H9 (cell line): Measurements from ENCODE around the gene IFITM1. TPM values are rescaled to one million over a fixed set of nuclear protein-coding genes. Genes with fewer than 3 reads are reported as not detected.

ENCODE experiments used
- DNase-seq: peaks from one replicate; pipeline ENCODE4 v3.0.0-alpha.2; 2017
- H2AFZ ChIP-seq: one replicate; pipeline ENCODE4 v1.6.1; 2013; ENCODE audit warnings: mild to moderate bottlenecking, low read length, control low read depth, moderate library complexity
- H2AK5ac ChIP-seq: 2 replicates; pipeline ENCODE4 v1.6.1; 2013; ENCODE audit warnings: low read length, control low read depth, mixed read lengths; ENCODE audit not compliant: insufficient read length
- H2BK120ac ChIP-seq: one replicate; pipeline ENCODE4 v1.6.1; 2013; ENCODE audit warnings: low read depth, mild to moderate bottlenecking, low read length, control low read depth, inconsistent platforms; ENCODE audit not compliant: poor library complexity, severe bottlenecking
- H2BK12ac ChIP-seq: 2 replicates; pipeline ENCODE4 v1.6.1; 2013; ENCODE audit warnings: low read length, control low read depth, mixed read lengths, low read depth; ENCODE audit not compliant: insufficient read length
- H2BK15ac ChIP-seq: 2 replicates; pipeline ENCODE4 v1.6.1; 2013; ENCODE audit warnings: low read depth, low read length, control low read depth
- H2BK20ac ChIP-seq: one replicate; pipeline ENCODE4 v1.6.1; 2013; ENCODE audit warnings: low read depth, mild to moderate bottlenecking, low read length, control low read depth, inconsistent platforms; ENCODE audit not compliant: poor library complexity, severe bottlenecking
- H2BK5ac ChIP-seq: 2 replicates; pipeline ENCODE4 v1.6.1; 2013; ENCODE audit warnings: low read length, control low read depth, mixed read lengths; ENCODE audit not compliant: insufficient read length
- H3K14ac ChIP-seq: 2 replicates; pipeline ENCODE4 v1.6.1; 2013; ENCODE audit warnings: low read length, control low read depth; ENCODE audit not compliant: insufficient read depth
- H3K18ac ChIP-seq: 2 replicates; pipeline ENCODE4 v1.6.1; 2013; ENCODE audit warnings: low read depth, mild to moderate bottlenecking, mixed read lengths, low read length, control low read depth; ENCODE audit not compliant: insufficient read length
- H3K23ac ChIP-seq: 2 replicates; pipeline ENCODE4 v1.6.1; 2013; ENCODE audit warnings: low read length, control low read depth, mixed read lengths, low read depth; ENCODE audit not compliant: insufficient read length
- H3K23me2 ChIP-seq: 2 replicates; pipeline ENCODE4 v1.6.1; 2013; ENCODE audit warnings: low read depth, mild to moderate bottlenecking, mixed read lengths, low read length, control low read depth; ENCODE audit not compliant: insufficient read length, poor library complexity, severe bottlenecking
- H3K27ac ChIP-seq: 2 replicates; pipeline ENCODE4 v1.5.1; 2013; ENCODE audit warnings: low read length, control low read depth, mixed read lengths, low read depth; ENCODE audit not compliant: insufficient read length
- H3K27me3 ChIP-seq: 2 replicates; pipeline ENCODE4 v1.6.1; 2013; ENCODE audit warnings: low read length, control low read depth, inconsistent platforms; ENCODE audit not compliant: insufficient read depth
- H3K4ac ChIP-seq: 2 replicates; pipeline ENCODE4 v1.6.1; 2013; ENCODE audit warnings: low read depth, mild to moderate bottlenecking, control low read depth, inconsistent platforms, low read length, moderate library complexity
- H3K4me1 ChIP-seq: 2 replicates; pipeline ENCODE4 v1.6.1; 2013; ENCODE audit warnings: low read length, control low read depth, inconsistent platforms; ENCODE audit not compliant: insufficient read depth
- H3K4me2 ChIP-seq: 2 replicates; pipeline ENCODE4 v1.6.1; 2013; ENCODE audit warnings: low read length, control low read depth, mixed read lengths; ENCODE audit not compliant: insufficient read length, insufficient read depth
- H3K56ac ChIP-seq: 2 replicates; pipeline ENCODE4 v1.6.1; 2013; ENCODE audit warnings: low read depth, mild to moderate bottlenecking, mixed read lengths, low read length, control low read depth; ENCODE audit not compliant: insufficient read length
- H3K79me1 ChIP-seq: 2 replicates; pipeline ENCODE4 v1.6.1; 2013; ENCODE audit warnings: low read depth, mild to moderate bottlenecking, moderate library complexity, low read length, control low read depth, inconsistent platforms; ENCODE audit not compliant: insufficient read depth, poor library complexity, severe bottlenecking
- H3K79me2 ChIP-seq: 2 replicates; pipeline ENCODE4 v1.6.1; 2013; ENCODE audit warnings: low read length, control low read depth, inconsistent platforms; ENCODE audit not compliant: insufficient read depth
- H3K9ac ChIP-seq: 2 replicates; pipeline ENCODE4 v1.6.1; 2013; ENCODE audit warnings: low read length, control low read depth, mixed read lengths; ENCODE audit not compliant: insufficient read length; ENCODE audit errors: extremely low read depth
- H3K9me3 ChIP-seq: one replicate; pipeline ENCODE4 v1.6.1; 2013; ENCODE audit warnings: low read depth, low read length, inconsistent platforms; ENCODE audit not compliant: control insufficient read depth
- H3T11ph ChIP-seq: one replicate; pipeline ENCODE4 v1.6.1; 2013; ENCODE audit warnings: mild to moderate bottlenecking, low read length, control low read depth, inconsistent platforms
- H4K20me1 ChIP-seq: one replicate; pipeline ENCODE4 v1.6.1; 2013; ENCODE audit not compliant: control insufficient read depth, insufficient read length, insufficient read depth
- H4K5ac ChIP-seq: 2 replicates; pipeline ENCODE4 v1.6.1; 2013; ENCODE audit warnings: low read depth, mild to moderate bottlenecking, mixed read lengths, low read length, control low read depth; ENCODE audit not compliant: insufficient read length
- H4K8ac ChIP-seq: replicated peaks from 2 replicates; pipeline ENCODE4 v1.6.1; 2013; ENCODE audit warnings: low read length, control low read depth, mixed read lengths, low read depth; ENCODE audit not compliant: insufficient read length
- H4K91ac ChIP-seq: 2 replicates; pipeline ENCODE4 v1.6.1; 2013; ENCODE audit warnings: low read depth, mild to moderate bottlenecking, moderate library complexity, mixed read lengths, low read length, control low read depth; ENCODE audit not compliant: insufficient read length
- H3K27ac Mint-ChIP-seq, 3 experiments: 2 replicates in 2 of 3; 3 replicates in 1 of 3; pipeline ENCODE4 v1.8.0; 2020 to 2021; ENCODE audit warnings: mixed read lengths in 3 of 3, mild to moderate bottlenecking in 1 of 3, moderate library complexity in 1 of 3
- H3K27me3 Mint-ChIP-seq: 2 replicates; pipeline ENCODE4 v1.8.0; 2021; ENCODE audit warnings: low read depth, mild to moderate bottlenecking, moderate library complexity, mixed read lengths
- H3K36me3 Mint-ChIP-seq, 3 experiments: 2 replicates in 2 of 3; 3 replicates in 1 of 3; pipeline ENCODE4 v1.8.0; 2020 to 2021; ENCODE audit warnings: low read depth in 3 of 3, mixed read lengths in 3 of 3; ENCODE audit not compliant: insufficient read depth in 1 of 3
- H3K4me1 Mint-ChIP-seq, 2 experiments: 2 replicates each; pipeline ENCODE4 v1.8.0; 2020; ENCODE audit warnings: mixed read lengths in 2 of 2
- H3K4me3 Mint-ChIP-seq, 2 experiments: 2 replicates in 1 of 2; 3 replicates in 1 of 2; pipeline ENCODE4 v1.8.0; 2020 to 2021; ENCODE audit warnings: mild to moderate bottlenecking in 2 of 2, mixed read lengths in 2 of 2, moderate library complexity in 1 of 2
- H3K9me3 Mint-ChIP-seq, 2 experiments: 2 replicates in 1 of 2; 3 replicates in 1 of 2; pipeline ENCODE4 v1.8.0; 2020; ENCODE audit warnings: mild to moderate bottlenecking in 2 of 2, mixed read lengths in 2 of 2, moderate library complexity in 1 of 2
- WGBS: extraction: QIAGEN DNeasy Blood & Tissue Kit; methylation state at CpG from one replicate; pipeline ENCODE4 v1.1.7; 2013; ENCODE audit warnings: missing lambda C conversion rate, low lambda C conversion rate, mixed read lengths; ENCODE audit not compliant: insufficient read length; ENCODE audit errors: extremely low coverage; 5-methylcytosine and 5-hydroxymethylcytosine counted together
- total RNA-seq: library from RNA; stranded (reverse); gene quantifications from 2 replicates; pipeline ENCODE4 v1.2.1, GENCODE V29; 2021
- TF ChIP-seq, protein P1 (sequence below): fragments of 200-600 bp; sonication (generic); conservative IDR thresholded peaks from 3 replicates; pipeline ENCODE4 v1.8.0; 2021; ENCODE audit warnings: antibody characterized with exemption, mild to moderate bottlenecking

Gene IFITM1
- total RNA-seq, 1 experiment from 2014 or later: 500 TPM

DNA sequence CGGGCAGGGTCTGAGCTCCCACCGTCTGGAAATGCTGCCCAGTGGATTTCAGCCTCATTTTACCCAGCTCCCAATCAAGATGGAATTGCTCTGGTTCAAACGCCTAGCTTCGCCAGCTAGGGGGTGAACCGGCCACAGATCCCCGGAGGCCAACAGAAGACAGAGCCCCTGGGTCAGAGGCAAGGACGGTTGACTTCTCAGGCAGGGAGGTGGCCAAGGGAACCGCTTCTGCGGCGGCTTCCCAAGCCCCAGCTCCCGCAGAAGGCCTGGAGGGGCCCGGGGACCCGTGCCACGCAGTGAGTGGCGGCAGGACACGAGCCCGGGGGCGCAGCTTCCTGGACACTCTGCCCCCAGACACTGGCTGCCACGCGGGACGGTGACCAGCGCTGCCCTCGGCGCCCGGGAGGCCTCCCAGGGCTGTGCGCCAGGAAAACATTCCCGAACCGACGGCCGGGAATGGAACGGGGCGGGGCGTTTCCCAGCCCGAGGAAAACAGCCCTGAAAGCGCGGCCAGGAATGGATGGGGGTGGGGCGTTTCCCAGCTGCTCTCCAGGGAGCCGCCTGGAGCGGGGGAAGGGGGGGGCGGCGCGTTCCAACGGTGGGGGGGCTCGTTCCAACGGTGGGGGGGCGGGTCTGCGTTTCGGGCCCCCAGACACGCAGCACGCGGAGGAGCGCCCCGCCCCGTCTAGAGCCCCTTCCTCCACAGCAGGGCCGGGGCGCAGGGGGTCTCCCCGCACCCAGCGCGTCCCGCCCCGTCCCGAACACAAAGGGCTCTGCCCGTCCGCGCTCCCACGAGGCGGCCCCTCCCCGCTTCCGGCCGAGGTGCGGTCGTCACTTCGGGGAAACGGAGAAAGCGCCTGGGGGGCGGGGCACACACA lies 42.0 kb downstream of the IFITM1 start:
- no CpG with 5 or more reads among the region's 76 CpGs for whole genome bisulfite sequencing
- Histone ChIP-seq H2BK5ac (no peak overlapping the region), H3K4me2 (peak overlapping the region; percentile 16)

More for the DNA sequence above, 42.0 kb downstream of the IFITM1 start:
- peak overlapping the region; percentile 59 for H3K18ac ChIP-seq
- H3K27me3 Mint-ChIP-seq: peaks cover 24% of the 10 kb centered on the region
- peak; percentile 88 for DNase-seq
- peak overlapping the region; percentile 52 to 70; a peak in 4 of 5 replicates for H3K4me3 Mint-ChIP-seq
- H3K27me3 ChIP-seq: no peaks in the 10 kb centered on the region
- no peak overlapping the region for H2AK5ac ChIP-seq
- no peak overlapping the region for H2BK20ac ChIP-seq
- no peak overlapping the region for H3K56ac ChIP-seq
- H4K8ac ChIP-seq: no peak overlapping the region
- H4K20me1 ChIP-seq: no peaks in the 10 kb centered on the region
- peak overlapping the region; percentile 5 for H3K9ac ChIP-seq
- H2BK15ac ChIP-seq: no peak overlapping the region; the same call in 1 of the 2 replicates
- no peak overlapping the region for H2BK12ac ChIP-seq
- no peaks in the 10 kb centered on the region for H3K23me2 ChIP-seq
- peak overlapping the region; percentile 1 for H2BK120ac ChIP-seq
- H3K27ac Mint-ChIP-seq: peak overlapping the region; percentile 25 to 95 (median 89); a peak in 6 of 7 replicates
- TF ChIP-seq, protein P1, sequence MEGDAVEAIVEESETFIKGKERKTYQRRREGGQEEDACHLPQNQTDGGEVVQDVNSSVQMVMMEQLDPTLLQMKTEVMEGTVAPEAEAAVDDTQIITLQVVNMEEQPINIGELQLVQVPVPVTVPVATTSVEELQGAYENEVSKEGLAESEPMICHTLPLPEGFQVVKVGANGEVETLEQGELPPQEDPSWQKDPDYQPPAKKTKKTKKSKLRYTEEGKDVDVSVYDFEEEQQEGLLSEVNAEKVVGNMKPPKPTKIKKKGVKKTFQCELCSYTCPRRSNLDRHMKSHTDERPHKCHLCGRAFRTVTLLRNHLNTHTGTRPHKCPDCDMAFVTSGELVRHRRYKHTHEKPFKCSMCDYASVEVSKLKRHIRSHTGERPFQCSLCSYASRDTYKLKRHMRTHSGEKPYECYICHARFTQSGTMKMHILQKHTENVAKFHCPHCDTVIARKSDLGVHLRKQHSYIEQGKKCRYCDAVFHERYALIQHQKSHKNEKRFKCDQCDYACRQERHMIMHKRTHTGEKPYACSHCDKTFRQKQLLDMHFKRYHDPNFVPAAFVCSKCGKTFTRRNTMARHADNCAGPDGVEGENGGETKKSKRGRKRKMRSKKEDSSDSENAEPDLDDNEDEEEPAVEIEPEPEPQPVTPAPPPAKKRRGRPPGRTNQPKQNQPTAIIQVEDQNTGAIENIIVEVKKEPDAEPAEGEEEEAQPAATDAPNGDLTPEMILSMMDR: no peak
- H3K79me2 ChIP-seq: no peaks in the 10 kb centered on the region
- H3K23ac ChIP-seq: no peak overlapping the region
- no peak overlapping the region for H3T11ph ChIP-seq
- peaks cover 0 to 8% (median 6%) of the 10 kb centered on the region in 3 experiments; a peak in 3 of 7 replicates for H3K36me3 Mint-ChIP-seq
- H3K14ac ChIP-seq: peak overlapping the region; percentile 85
- H4K5ac ChIP-seq: no peak overlapping the region
- H3K4me1 Mint-ChIP-seq: peaks cover 24 to 35% of the 10 kb centered on the region in 2 experiments
- H3K4ac ChIP-seq: peak overlapping the region; percentile 47; the same call in 1 of the 2 replicates
- no peaks in the 10 kb centered on the region for H3K79me1 ChIP-seq
- H3K27ac ChIP-seq: peak overlapping the region; percentile 6
- H2AFZ ChIP-seq: no peak overlapping the region
- no peaks in the 10 kb centered on the region for H3K4me1 ChIP-seq
- peak overlapping the region; percentile 92 for H4K91ac ChIP-seq
- H3K9me3 ChIP-seq: peaks cover 4% of the 10 kb centered on the region
- H3K9me3 Mint-ChIP-seq: peaks cover 21 to 25% of the 10 kb centered on the region in 2 experiments
